Common myeloid progenitor, CD34-positive (primary cell): ENCODE data around the gene ABTB2.

Source experiments
- CTCF ChIA-PET: fragments of 350-600 bp; sonication (Branson Sonifier 250); formaldehyde crosslinking; loops from one replicate; lab custom pipeline; 2021; ENCODE audit warnings: antibody characterized with exemption; lab: Charles Lee
- POLR2A ChIA-PET: fragments of 350-600 bp; sonication (Branson Sonifier 250); formaldehyde crosslinking; loops from one replicate; lab custom pipeline; 2021; ENCODE audit warnings: antibody characterized with exemption; lab: Charles Lee
- DNase-seq, 3 donors: peaks; one replicate each; pipeline versions ENCODE4 v3.0.0 to v3.0.0-alpha.2; 2013
- H3K27ac ChIP-seq, 2 experiments: 1 replicate in 1 of 2; 2 replicates in 1 of 2; pipeline ENCODE4 v1.7.0; 2013; ENCODE audit warnings: inconsistent platforms in 2 of 2, low read length in 2 of 2, mild to moderate bottlenecking in 2 of 2, low read depth in 1 of 2, moderate library complexity in 1 of 2; ENCODE audit not compliant: severe bottlenecking in 2 of 2, insufficient read depth in 1 of 2, poor library complexity in 1 of 2
- H3K27me3 ChIP-seq, 5 experiments: replicated peaks in 2 of 5; 1 replicate in 3 of 5; 2 replicates in 2 of 5; pipeline versions ENCODE4 v1.6.1 to v1.7.0; 2013; ENCODE audit warnings: low read length in 4 of 5, mild to moderate bottlenecking in 2 of 5, moderate library complexity in 2 of 5, inconsistent platforms in 1 of 5; ENCODE audit not compliant: insufficient read depth in 5 of 5, control insufficient read depth in 4 of 5
- H3K36me3 ChIP-seq, 4 experiments: 1 replicate in 2 of 4; 2 replicates in 2 of 4; pipeline versions ENCODE4 v1.6.1 to v1.7.0; 2013; ENCODE audit warnings: low read length in 3 of 4, control low read depth in 1 of 4, mild to moderate bottlenecking in 1 of 4; ENCODE audit not compliant: control insufficient read depth in 4 of 4, insufficient read depth in 4 of 4
- H3K4me1 ChIP-seq, 4 experiments: 1 replicate in 3 of 4; 2 replicates in 1 of 4; pipeline versions ENCODE4 v1.6.1 to v1.7.1; 2013; ENCODE audit warnings: low read length in 3 of 4, mild to moderate bottlenecking in 3 of 4, control low read depth in 1 of 4, inconsistent platforms in 1 of 4, moderate library complexity in 1 of 4; ENCODE audit not compliant: control insufficient read depth in 4 of 4, insufficient read depth in 4 of 4; ENCODE audit errors: control extremely low read depth in 1 of 4
- H3K4me3 ChIP-seq, 7 experiments: 1 replicate in 4 of 7; 2 replicates in 3 of 7; pipeline versions ENCODE4 v1.5.1 to v1.7.0; 2013; ENCODE audit warnings: mild to moderate bottlenecking in 7 of 7, low read length in 6 of 7, moderate library complexity in 6 of 7, inconsistent platforms in 2 of 7, low read depth in 2 of 7, control low read depth in 1 of 7; ENCODE audit not compliant: insufficient read depth in 4 of 7, control insufficient read depth in 1 of 7; ENCODE audit errors: extremely low read depth in 1 of 7
- H3K9me3 ChIP-seq, 5 experiments: 1 replicate in 4 of 5; 2 replicates in 1 of 5; pipeline versions ENCODE4 v1.6.1 to v1.7.1; 2013; ENCODE audit warnings: low read length in 4 of 5, mild to moderate bottlenecking in 2 of 5, inconsistent platforms in 1 of 5, low read depth in 1 of 5, moderate library complexity in 1 of 5; ENCODE audit not compliant: control insufficient read depth in 4 of 5, insufficient read depth in 2 of 5; ENCODE audit errors: control extremely low read depth in 1 of 5
- WGBS: methylation state at CpG from one replicate; pipeline ENCODE4 v1.1.5; 2013; ENCODE audit not compliant: insufficient coverage; 5-methylcytosine and 5-hydroxymethylcytosine counted together

ABTB2 gene

GRCh38 chr11:34353881-34354280 is 3.9 kb downstream of the ABTB2 start:
- no peak overlapping the region for H3K4me3 ChIP-seq
- no peak overlapping the region for H3K27ac ChIP-seq
- POLR2A ChIA-PET, result no interaction called here
- CTCF ChIA-PET, result interaction anchor here (0.6 to 7.7 kb wide), 2 partner anchors 9 to 181 kb away, joined by 3 to 89 read pairs; no protein-coding TSS in a partner anchor
- WGBS, result 95% methylated on average over 2 of the region's 4 CpGs
- H3K27me3 ChIP-seq, result peaks cover 0 to 38% (median 16%) of the 10 kb centered on the region in 5 experiments
- H3K9me3 ChIP-seq, result no peaks in the 10 kb centered on the region
- no peak for DNase-seq
- peaks cover 0 to 33% (median 27%) of the 10 kb centered on the region in 4 experiments for H3K4me1 ChIP-seq
- no peaks in the 10 kb centered on the region for H3K36me3 ChIP-seq

- DNase-seq, result no peak
- Histone ChIP-seq H3K27ac (no peak overlapping the region), H3K9me3 (no peaks in the 10 kb centered on the region), H3K4me1 (peaks cover 0 to 17% (median 10%) of the 10 kb centered on the region in 4 experiments), H3K36me3 (no peaks in the 10 kb centered on the region), H3K4me3 (no peak overlapping the region), H3K27me3 (peaks cover 0 to 32% (median 16%) of the 10 kb centered on the region in 5 experiments)
- WGBS, result 100% methylated on average over 1 of the region's 4 CpGs
- ChIA-PET CTCF (interaction anchor here (1.2 to 7.7 kb wide), 4 partner anchors 11 to 364 kb away, joined by 3 to 89 read pairs (median 8); no protein-coding TSS in a partner anchor), POLR2A (no interaction called here)
Observed at GRCh38 chr11:34351687-34352469, 5.9 kb downstream of the ABTB2 start.

- ChIA-PET CTCF (interaction anchor here (1.2 to 2.6 kb wide), 4 partner anchors 10 to 363 kb away, joined by 3 to 12 read pairs (median 4); no protein-coding TSS in a partner anchor), POLR2A (interaction anchor here (0.6 kb wide), 2 partner anchors 18 to 959 kb away, joined by 3 to 4 read pairs; no protein-coding TSS in a partner anchor)
- H3K27me3 ChIP-seq, result peaks cover 0 to 24% (median 10%) of the 10 kb centered on the region in 5 experiments
- H3K27ac ChIP-seq, result no peak overlapping the region
- DNase-seq, result no peak
- 100% methylated on average over 2 of the region's 3 CpGs for WGBS
- H3K4me1 ChIP-seq, result peaks cover 0 to 9% (median 2%) of the 10 kb centered on the region in 4 experiments
- H3K9me3 ChIP-seq, result no peaks in the 10 kb centered on the region
- H3K4me3 ChIP-seq, result no peak overlapping the region
- no peaks in the 10 kb centered on the region for H3K36me3 ChIP-seq
Observed at GRCh38 chr11:34351051-34351450, 6.8 kb downstream of the ABTB2 start.

- ChIA-PET CTCF (interaction anchor here (1.2 to 2.3 kb wide), 2 partner anchors 175 to 176 kb away, joined by 6 read pairs; no protein-coding TSS in a partner anchor), POLR2A (no interaction called here)
- 100% methylated on average over 6 of the region's 6 CpGs for WGBS
- Histone ChIP-seq H3K4me3 (no peak overlapping the region), H3K4me1 (peaks cover 0 to 11% (median 7%) of the 10 kb centered on the region in 4 experiments), H3K36me3 (no peaks in the 10 kb centered on the region), H3K27ac (no peak overlapping the region), H3K27me3 (peaks cover 0 to 12% (median 2%) of the 10 kb centered on the region in 5 experiments), H3K9me3 (no peaks in the 10 kb centered on the region)
- no peak for DNase-seq
Observed at GRCh38 chr11:34349882-34350281, 7.9 kb downstream of the ABTB2 start.

GRCh38 chr11:34348919-34349318 is 8.9 kb downstream of the ABTB2 start:
- Histone ChIP-seq H3K27me3 (peaks cover 0 to 4% (median 0%) of the 10 kb centered on the region in 5 experiments), H3K4me3 (no peak overlapping the region), H3K36me3 (no peaks in the 10 kb centered on the region), H3K9me3 (no peaks in the 10 kb centered on the region), H3K4me1 (peaks cover 0 to 15% (median 10%) of the 10 kb centered on the region in 4 experiments), H3K27ac (no peak overlapping the region)
- no peak for DNase-seq
- ChIA-PET POLR2A (no interaction called here), CTCF (interaction anchor here (0.6 to 2.3 kb wide), 5 partner anchors 8 to 513 kb away, joined by 3 to 6 read pairs (median 3); no protein-coding TSS in a partner anchor)
- WGBS, result 96% methylated on average over 2 of the region's 2 CpGs

- H3K27me3 ChIP-seq, result no peaks in the 10 kb centered on the region
- CTCF ChIA-PET, result interaction anchor here (1.6 to 8.9 kb wide), 3 partner anchors 9 to 174 kb away, joined by 3 to 51 read pairs (median 6); partner anchors contain the start of gene ABTB2
- no peak overlapping the region for H3K27ac ChIP-seq
- 100% methylated on average over 2 of the region's 2 CpGs for WGBS
- H3K4me3 ChIP-seq, result no peak overlapping the region
- POLR2A ChIA-PET, result no interaction called here
- H3K9me3 ChIP-seq, result no peaks in the 10 kb centered on the region
- DNase-seq, result no peak
- peaks cover 0 to 15% (median 10%) of the 10 kb centered on the region in 4 experiments for H3K4me1 ChIP-seq
- no peaks in the 10 kb centered on the region for H3K36me3 ChIP-seq
Observed at GRCh38 chr11:34348096-34348495, 9.7 kb downstream of the ABTB2 start.
